H9 (cell line): Measurements from ENCODE around the gene LRRN4CL. TPM values are rescaled to one million over a fixed set of nuclear protein-coding genes. Genes with fewer than 3 reads are reported as not detected.

Source experiments
- DNase-seq: peaks from one replicate; pipeline ENCODE4 v3.0.0-alpha.2; 2017
- H2AFZ ChIP-seq: one replicate; pipeline ENCODE4 v1.6.1; 2013; ENCODE audit warnings: mild to moderate bottlenecking, low read length, control low read depth, moderate library complexity
- H2AK5ac ChIP-seq: 2 replicates; pipeline ENCODE4 v1.6.1; 2013; ENCODE audit warnings: low read length, control low read depth, mixed read lengths; ENCODE audit not compliant: insufficient read length
- H2BK120ac ChIP-seq: one replicate; pipeline ENCODE4 v1.6.1; 2013; ENCODE audit warnings: low read depth, mild to moderate bottlenecking, low read length, control low read depth, inconsistent platforms; ENCODE audit not compliant: poor library complexity, severe bottlenecking
- H2BK12ac ChIP-seq: 2 replicates; pipeline ENCODE4 v1.6.1; 2013; ENCODE audit warnings: low read length, control low read depth, mixed read lengths, low read depth; ENCODE audit not compliant: insufficient read length
- H2BK15ac ChIP-seq: 2 replicates; pipeline ENCODE4 v1.6.1; 2013; ENCODE audit warnings: low read depth, low read length, control low read depth
- H2BK20ac ChIP-seq: one replicate; pipeline ENCODE4 v1.6.1; 2013; ENCODE audit warnings: low read depth, mild to moderate bottlenecking, low read length, control low read depth, inconsistent platforms; ENCODE audit not compliant: poor library complexity, severe bottlenecking
- H2BK5ac ChIP-seq: 2 replicates; pipeline ENCODE4 v1.6.1; 2013; ENCODE audit warnings: low read length, control low read depth, mixed read lengths; ENCODE audit not compliant: insufficient read length
- H3K14ac ChIP-seq: 2 replicates; pipeline ENCODE4 v1.6.1; 2013; ENCODE audit warnings: low read length, control low read depth; ENCODE audit not compliant: insufficient read depth
- H3K18ac ChIP-seq: 2 replicates; pipeline ENCODE4 v1.6.1; 2013; ENCODE audit warnings: low read depth, mild to moderate bottlenecking, mixed read lengths, low read length, control low read depth; ENCODE audit not compliant: insufficient read length
- H3K23ac ChIP-seq: 2 replicates; pipeline ENCODE4 v1.6.1; 2013; ENCODE audit warnings: low read length, control low read depth, mixed read lengths, low read depth; ENCODE audit not compliant: insufficient read length
- H3K23me2 ChIP-seq: 2 replicates; pipeline ENCODE4 v1.6.1; 2013; ENCODE audit warnings: low read depth, mild to moderate bottlenecking, mixed read lengths, low read length, control low read depth; ENCODE audit not compliant: insufficient read length, poor library complexity, severe bottlenecking
- H3K27ac ChIP-seq: 2 replicates; pipeline ENCODE4 v1.5.1; 2013; ENCODE audit warnings: low read length, control low read depth, mixed read lengths, low read depth; ENCODE audit not compliant: insufficient read length
- H3K27me3 ChIP-seq: 2 replicates; pipeline ENCODE4 v1.6.1; 2013; ENCODE audit warnings: low read length, control low read depth, inconsistent platforms; ENCODE audit not compliant: insufficient read depth
- H3K4ac ChIP-seq: 2 replicates; pipeline ENCODE4 v1.6.1; 2013; ENCODE audit warnings: low read depth, mild to moderate bottlenecking, control low read depth, inconsistent platforms, low read length, moderate library complexity
- H3K4me1 ChIP-seq: 2 replicates; pipeline ENCODE4 v1.6.1; 2013; ENCODE audit warnings: low read length, control low read depth, inconsistent platforms; ENCODE audit not compliant: insufficient read depth
- H3K4me2 ChIP-seq: 2 replicates; pipeline ENCODE4 v1.6.1; 2013; ENCODE audit warnings: low read length, control low read depth, mixed read lengths; ENCODE audit not compliant: insufficient read length, insufficient read depth
- H3K56ac ChIP-seq: 2 replicates; pipeline ENCODE4 v1.6.1; 2013; ENCODE audit warnings: low read depth, mild to moderate bottlenecking, mixed read lengths, low read length, control low read depth; ENCODE audit not compliant: insufficient read length
- H3K79me1 ChIP-seq: 2 replicates; pipeline ENCODE4 v1.6.1; 2013; ENCODE audit warnings: low read depth, mild to moderate bottlenecking, moderate library complexity, low read length, control low read depth, inconsistent platforms; ENCODE audit not compliant: insufficient read depth, poor library complexity, severe bottlenecking
- H3K79me2 ChIP-seq: 2 replicates; pipeline ENCODE4 v1.6.1; 2013; ENCODE audit warnings: low read length, control low read depth, inconsistent platforms; ENCODE audit not compliant: insufficient read depth
- H3K9ac ChIP-seq: 2 replicates; pipeline ENCODE4 v1.6.1; 2013; ENCODE audit warnings: low read length, control low read depth, mixed read lengths; ENCODE audit not compliant: insufficient read length; ENCODE audit errors: extremely low read depth
- H3K9me3 ChIP-seq: one replicate; pipeline ENCODE4 v1.6.1; 2013; ENCODE audit warnings: low read depth, low read length, inconsistent platforms; ENCODE audit not compliant: control insufficient read depth
- H3T11ph ChIP-seq: one replicate; pipeline ENCODE4 v1.6.1; 2013; ENCODE audit warnings: mild to moderate bottlenecking, low read length, control low read depth, inconsistent platforms
- H4K20me1 ChIP-seq: one replicate; pipeline ENCODE4 v1.6.1; 2013; ENCODE audit not compliant: control insufficient read depth, insufficient read length, insufficient read depth
- H4K5ac ChIP-seq: 2 replicates; pipeline ENCODE4 v1.6.1; 2013; ENCODE audit warnings: low read depth, mild to moderate bottlenecking, mixed read lengths, low read length, control low read depth; ENCODE audit not compliant: insufficient read length
- H4K8ac ChIP-seq: replicated peaks from 2 replicates; pipeline ENCODE4 v1.6.1; 2013; ENCODE audit warnings: low read length, control low read depth, mixed read lengths, low read depth; ENCODE audit not compliant: insufficient read length
- H4K91ac ChIP-seq: 2 replicates; pipeline ENCODE4 v1.6.1; 2013; ENCODE audit warnings: low read depth, mild to moderate bottlenecking, moderate library complexity, mixed read lengths, low read length, control low read depth; ENCODE audit not compliant: insufficient read length
- H3K27ac Mint-ChIP-seq, 3 experiments: 2 replicates in 2 of 3; 3 replicates in 1 of 3; pipeline ENCODE4 v1.8.0; 2020 to 2021; ENCODE audit warnings: mixed read lengths in 3 of 3, mild to moderate bottlenecking in 1 of 3, moderate library complexity in 1 of 3
- H3K27me3 Mint-ChIP-seq: 2 replicates; pipeline ENCODE4 v1.8.0; 2021; ENCODE audit warnings: low read depth, mild to moderate bottlenecking, moderate library complexity, mixed read lengths
- H3K36me3 Mint-ChIP-seq, 3 experiments: 2 replicates in 2 of 3; 3 replicates in 1 of 3; pipeline ENCODE4 v1.8.0; 2020 to 2021; ENCODE audit warnings: low read depth in 3 of 3, mixed read lengths in 3 of 3; ENCODE audit not compliant: insufficient read depth in 1 of 3
- H3K4me1 Mint-ChIP-seq, 2 experiments: 2 replicates each; pipeline ENCODE4 v1.8.0; 2020; ENCODE audit warnings: mixed read lengths in 2 of 2
- H3K4me3 Mint-ChIP-seq, 2 experiments: 2 replicates in 1 of 2; 3 replicates in 1 of 2; pipeline ENCODE4 v1.8.0; 2020 to 2021; ENCODE audit warnings: mild to moderate bottlenecking in 2 of 2, mixed read lengths in 2 of 2, moderate library complexity in 1 of 2
- H3K9me3 Mint-ChIP-seq, 2 experiments: 2 replicates in 1 of 2; 3 replicates in 1 of 2; pipeline ENCODE4 v1.8.0; 2020; ENCODE audit warnings: mild to moderate bottlenecking in 2 of 2, mixed read lengths in 2 of 2, moderate library complexity in 1 of 2
- WGBS: extraction: QIAGEN DNeasy Blood & Tissue Kit; methylation state at CpG from one replicate; pipeline ENCODE4 v1.1.7; 2013; ENCODE audit warnings: missing lambda C conversion rate, low lambda C conversion rate, mixed read lengths; ENCODE audit not compliant: insufficient read length; ENCODE audit errors: extremely low coverage; 5-methylcytosine and 5-hydroxymethylcytosine counted together
- total RNA-seq: library from RNA; stranded (reverse); gene quantifications from 2 replicates; pipeline ENCODE4 v1.2.1, GENCODE V29; 2021
- TF ChIP-seq, protein P1 (sequence below): fragments of 200-600 bp; sonication (generic); conservative IDR thresholded peaks from 3 replicates; pipeline ENCODE4 v1.8.0; 2021; ENCODE audit warnings: antibody characterized with exemption, mild to moderate bottlenecking

LRRN4CL gene
- total RNA-seq, 1 experiment from 2014 or later: 0.59 TPM

DNA sequence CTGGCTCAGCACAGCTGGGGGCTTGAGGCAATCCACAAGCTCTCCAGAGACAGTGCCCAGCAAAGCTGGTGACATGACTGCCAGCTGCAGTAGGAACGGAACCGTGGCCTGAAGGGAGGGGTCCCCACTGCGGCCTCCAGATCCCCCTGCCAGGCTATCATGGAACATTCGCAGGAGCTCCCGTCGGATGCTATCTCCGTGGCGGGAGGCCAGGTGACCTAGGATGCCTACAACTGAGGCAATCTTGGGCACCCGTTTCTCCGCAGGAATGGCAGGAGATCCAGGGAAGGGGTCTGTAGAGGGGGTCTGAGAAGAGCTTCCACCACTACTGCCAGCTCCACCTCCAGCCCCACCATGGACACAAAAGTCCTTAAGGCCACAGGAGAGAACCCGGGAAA is 40.4 kb downstream of the LRRN4CL start:
- no peak overlapping the region for H3K14ac ChIP-seq
- no peak overlapping the region for H2BK120ac ChIP-seq
- no peak overlapping the region for H4K91ac ChIP-seq
- no peaks in the 10 kb centered on the region for H3K27me3 ChIP-seq
- H3K4me3 Mint-ChIP-seq: no peak overlapping the region
- H3K9ac ChIP-seq: no peak overlapping the region
- no peaks in the 10 kb centered on the region for H3K9me3 Mint-ChIP-seq
- no peak overlapping the region for H2BK5ac ChIP-seq
- no CpG with 5 or more reads among the region's 11 CpGs for WGBS
- no peak overlapping the region for H3K27ac Mint-ChIP-seq
- peaks cover 12 to 17% of the 10 kb centered on the region in 2 experiments for H3K4me1 Mint-ChIP-seq
- no peak overlapping the region for H2AK5ac ChIP-seq
- H4K5ac ChIP-seq: no peak overlapping the region
- H3K9me3 ChIP-seq: no peaks in the 10 kb centered on the region
- peaks cover 3% of the 10 kb centered on the region; the same call in 1 of the 2 replicates for H3K4me1 ChIP-seq
- peaks cover 14 to 36% (median 23%) of the 10 kb centered on the region in 3 experiments for H3K36me3 Mint-ChIP-seq
- peaks cover 9% of the 10 kb centered on the region for H3K23me2 ChIP-seq
- peaks cover 12% of the 10 kb centered on the region; the same call in 1 of the 2 replicates for H3K79me2 ChIP-seq
- no peak overlapping the region for H3K23ac ChIP-seq
- no peak overlapping the region for H2BK15ac ChIP-seq
- DNase-seq: no peak
- no peak overlapping the region for H4K8ac ChIP-seq
- no peak overlapping the region for H2BK12ac ChIP-seq
- H3K27ac ChIP-seq: no peak overlapping the region
- H3T11ph ChIP-seq: no peak overlapping the region
- H3K4ac ChIP-seq: no peak overlapping the region
- H3K4me2 ChIP-seq: no peak overlapping the region
- no peaks in the 10 kb centered on the region for H4K20me1 ChIP-seq
- no peak overlapping the region for H3K18ac ChIP-seq
- H3K79me1 ChIP-seq: no peaks in the 10 kb centered on the region
- TF ChIP-seq, protein P1, sequence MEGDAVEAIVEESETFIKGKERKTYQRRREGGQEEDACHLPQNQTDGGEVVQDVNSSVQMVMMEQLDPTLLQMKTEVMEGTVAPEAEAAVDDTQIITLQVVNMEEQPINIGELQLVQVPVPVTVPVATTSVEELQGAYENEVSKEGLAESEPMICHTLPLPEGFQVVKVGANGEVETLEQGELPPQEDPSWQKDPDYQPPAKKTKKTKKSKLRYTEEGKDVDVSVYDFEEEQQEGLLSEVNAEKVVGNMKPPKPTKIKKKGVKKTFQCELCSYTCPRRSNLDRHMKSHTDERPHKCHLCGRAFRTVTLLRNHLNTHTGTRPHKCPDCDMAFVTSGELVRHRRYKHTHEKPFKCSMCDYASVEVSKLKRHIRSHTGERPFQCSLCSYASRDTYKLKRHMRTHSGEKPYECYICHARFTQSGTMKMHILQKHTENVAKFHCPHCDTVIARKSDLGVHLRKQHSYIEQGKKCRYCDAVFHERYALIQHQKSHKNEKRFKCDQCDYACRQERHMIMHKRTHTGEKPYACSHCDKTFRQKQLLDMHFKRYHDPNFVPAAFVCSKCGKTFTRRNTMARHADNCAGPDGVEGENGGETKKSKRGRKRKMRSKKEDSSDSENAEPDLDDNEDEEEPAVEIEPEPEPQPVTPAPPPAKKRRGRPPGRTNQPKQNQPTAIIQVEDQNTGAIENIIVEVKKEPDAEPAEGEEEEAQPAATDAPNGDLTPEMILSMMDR: no peak
- H3K56ac ChIP-seq: no peak overlapping the region
- H2BK20ac ChIP-seq: no peak overlapping the region
- no peak overlapping the region for H2AFZ ChIP-seq
- H3K27me3 Mint-ChIP-seq: no peaks in the 10 kb centered on the region
